Suprapubic skin (tissue), 4 donors: ENCODE measurements around the gene BAAT.

ENCODE experiments used
- EP300 ChIP-seq: sonication (generic); formaldehyde crosslinking; IDR thresholded peaks from one replicate; pipeline ENCODE4 v1.6.1; 2017; ENCODE audit warnings: antibody characterized with exemption
- POLR2A ChIP-seq, 2 donors: fragments of 450-650 bp; IDR thresholded peaks; one replicate each; pipeline ENCODE4 v1.6.1; 2017; ENCODE audit warnings: antibody characterized with exemption in 2 of 2, mild to moderate bottlenecking in 2 of 2, moderate library complexity in 2 of 2
- POLR2AphosphoS5 ChIP-seq, 3 donors: sonication (generic); formaldehyde crosslinking; IDR thresholded peaks; one replicate each; pipeline ENCODE4 v1.6.1; 2017; ENCODE audit warnings: antibody characterized with exemption in 3 of 3
- TF ChIP-seq, protein P1 (sequence below), 2 donors: fragments of 200-600 bp in 1 of 2; fragments of 450-650 bp in 1 of 2; sonication (generic) in 1 of 2; IDR thresholded peaks; one replicate each; pipeline ENCODE4 v1.5.1; 2016 to 2019; ENCODE audit warnings: antibody characterized with exemption in 2 of 2, mild to moderate bottlenecking in 1 of 2, moderate library complexity in 1 of 2

DNA sequence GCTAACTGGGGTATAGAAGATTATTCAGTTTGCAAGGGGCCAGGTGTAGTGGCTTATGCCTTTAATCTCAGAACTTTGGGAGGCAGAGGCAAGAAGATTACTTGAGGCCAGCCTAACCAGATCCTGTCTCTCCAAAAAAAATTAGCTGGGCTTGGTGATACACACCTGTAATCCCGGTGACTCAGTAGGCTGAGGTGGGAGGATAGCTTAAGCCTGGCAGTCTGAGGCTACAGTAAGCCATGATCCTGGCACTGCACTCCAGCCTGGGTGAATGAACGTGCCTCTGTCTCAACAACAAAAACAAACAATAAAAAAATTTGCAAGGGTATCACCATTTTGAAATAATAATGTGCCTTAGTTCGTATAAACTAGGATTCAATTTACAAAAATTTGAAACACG is 51.3 kb downstream of the BAAT start:
- TF ChIP-seq, protein P1, sequence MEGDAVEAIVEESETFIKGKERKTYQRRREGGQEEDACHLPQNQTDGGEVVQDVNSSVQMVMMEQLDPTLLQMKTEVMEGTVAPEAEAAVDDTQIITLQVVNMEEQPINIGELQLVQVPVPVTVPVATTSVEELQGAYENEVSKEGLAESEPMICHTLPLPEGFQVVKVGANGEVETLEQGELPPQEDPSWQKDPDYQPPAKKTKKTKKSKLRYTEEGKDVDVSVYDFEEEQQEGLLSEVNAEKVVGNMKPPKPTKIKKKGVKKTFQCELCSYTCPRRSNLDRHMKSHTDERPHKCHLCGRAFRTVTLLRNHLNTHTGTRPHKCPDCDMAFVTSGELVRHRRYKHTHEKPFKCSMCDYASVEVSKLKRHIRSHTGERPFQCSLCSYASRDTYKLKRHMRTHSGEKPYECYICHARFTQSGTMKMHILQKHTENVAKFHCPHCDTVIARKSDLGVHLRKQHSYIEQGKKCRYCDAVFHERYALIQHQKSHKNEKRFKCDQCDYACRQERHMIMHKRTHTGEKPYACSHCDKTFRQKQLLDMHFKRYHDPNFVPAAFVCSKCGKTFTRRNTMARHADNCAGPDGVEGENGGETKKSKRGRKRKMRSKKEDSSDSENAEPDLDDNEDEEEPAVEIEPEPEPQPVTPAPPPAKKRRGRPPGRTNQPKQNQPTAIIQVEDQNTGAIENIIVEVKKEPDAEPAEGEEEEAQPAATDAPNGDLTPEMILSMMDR (IDR thresholded peaks at IDR 0.05), result no peak
- TF ChIP-seq POLR2A (IDR thresholded peaks at IDR 0.05), result no peak
- no peak for TF ChIP-seq POLR2AphosphoS5 (IDR thresholded peaks at IDR 0.05)
- TF ChIP-seq EP300, result no peak
